ENCODE results near the gene CASP9.

- TF ChIP-seq CTCF (IDR thresholded peaks at IDR 0.05): no peak
- TF ChIP-seq ZSCAN18 (CRISPR knock-in tag; IDR thresholded peaks at IDR 0.05): no peak
- TF ChIP-seq E2F1 (CRISPR knock-in tag; IDR thresholded peaks at IDR 0.05): no peak
- no peak for TF ChIP-seq ETV6 (CRISPR knock-in tag; IDR thresholded peaks at IDR 0.05)
- no peak for TF ChIP-seq TCF7 (CRISPR knock-in tag; IDR thresholded peaks at IDR 0.05; ENCODE audit: low read depth)
- no peak for TF ChIP-seq NFYB (CRISPR knock-in tag; conservative IDR thresholded peaks at IDR 0.05; ENCODE audit: low read depth)
- no peak for TF ChIP-seq MAX (CRISPR knock-in tag; IDR thresholded peaks at IDR 0.05)
- TF ChIP-seq NFATC4 (CRISPR knock-in tag; IDR thresholded peaks at IDR 0.05): no peak
- TF ChIP-seq TP53 (CRISPR knock-in tag; IDR thresholded peaks at IDR 0.05): no peak
- no peak for TF ChIP-seq ZNF416 (CRISPR knock-in tag; IDR thresholded peaks at IDR 0.05)
- TF ChIP-seq ATF1 (CRISPR knock-in tag; IDR thresholded peaks at IDR 0.05): no peak
Observed at GRCh38 chr1:15442759-15443158, 81.3 kb downstream of the CASP9 start.
